ENCODE results near the gene ICAM1. TPM values are rescaled to one million over a fixed set of nuclear protein-coding genes. Genes with fewer than 3 reads are reported as not detected.

The ICAM1 gene
- total RNA-seq, 4 donors from 2014 or later: 8.8 to 33.0 (median 19.6) TPM

GRCh38 chr19:10228920-10229319, 42.0 kb upstream of the ICAM1 start:
- TF ChIP-seq POLR2A (IDR thresholded peaks at IDR 0.05) (no peak), POLR2AphosphoS5 (IDR thresholded peaks at IDR 0.05) (no peak), CTCF (IDR thresholded peaks at IDR 0.05) (peak in 3 of 4 experiments; percentile 52 to 67 (median 55)), EP300 (IDR thresholded peaks at IDR 0.05) (no peak)
- Histone ChIP-seq H3K9me3 (no peaks in the 10 kb centered on the region), H3K36me3 (peaks cover 0 to 7% of the 10 kb centered on the region in 2 donors), H3K27me3 (no peaks in the 10 kb centered on the region), H3K27ac (peak overlapping the region in 3 of 4 donors; percentile 85 to 92 (median 88)), H3K4me3 (peak overlapping the region in 1 of 2 donors; percentile 97), H3K4me1 (peaks cover 0 to 62% (median 14%) of the 10 kb centered on the region in 3 donors)
- 27 to 29% methylated on average over 2 of the region's 2 CpGs for WGBS, 2 donors (ENCODE audit: low coverage in 1 of 2)
- no peak for ATAC-seq

GRCh38 chr19:10230173-10230860, 40.6 kb upstream of the ICAM1 start:
- no peaks in the 10 kb centered on the region for H3K9me3 ChIP-seq
- 0% methylated on average over 13 of the region's 70 CpGs; no CpG with 5 or more reads in 1 of the 2 donors for WGBS, 2 donors (ENCODE audit: low coverage in 1 of 2)
- H3K4me1 ChIP-seq: peaks cover 0 to 61% (median 14%) of the 10 kb centered on the region in 3 donors
- no peak for TF ChIP-seq POLR2AphosphoS5 (IDR thresholded peaks at IDR 0.05)
- TF ChIP-seq POLR2A (IDR thresholded peaks at IDR 0.05): peak in 1 of 2 donors; percentile 10
- peak overlapping the region; percentile 62 to 92 (median 86) for H3K27ac ChIP-seq
- H3K4me3 ChIP-seq: peak overlapping the region; percentile 82 to 97
- ATAC-seq: no peak
- H3K36me3 ChIP-seq: no peaks in the 10 kb centered on the region
- H3K27me3 ChIP-seq: no peaks in the 10 kb centered on the region

- no peaks in the 10 kb centered on the region for H3K9me3 ChIP-seq
- peak within 1 kb of the TSS; percentile 82 to 97 for H3K4me3 ChIP-seq
- H3K27me3 ChIP-seq: no peaks in the 10 kb centered on the region
- no peaks in the 10 kb centered on the region for H3K36me3 ChIP-seq
- peak within 1 kb of the TSS; percentile 62 to 92 (median 86) for H3K27ac ChIP-seq
- TF ChIP-seq POLR2A (IDR thresholded peaks at IDR 0.05) (peak; percentile 53 to 62), CTCF (IDR thresholded peaks at IDR 0.05) (no peak), POLR2AphosphoS5 (IDR thresholded peaks at IDR 0.05) (peak; percentile 28)
- 0% methylated on average over 1 of the region's 73 CpGs; no CpG with 5 or more reads in 1 of the 2 donors for WGBS, 2 donors (ENCODE audit: low coverage in 1 of 2)
- peak; percentile 57 for ATAC-seq
- H3K4me1 ChIP-seq: peaks cover 0 to 60% (median 8%) of the 10 kb centered on the region in 3 donors
Observed at GRCh38 chr19:10230861-10231611, 39.9 kb upstream of the ICAM1 start, which contains the start of gene S1PR2. Gene S1PR2, minus strand, starts transcription at chr19:10231331. Its CDS starts 6,426 bp downstream, at chr19:10224905.

GRCh38 chr19:10231612-10232228, 39.2 kb upstream of the ICAM1 start:
- Histone ChIP-seq H3K27me3 (no peaks in the 10 kb centered on the region), H3K4me3 (peak overlapping the region; percentile 82 to 97), H3K36me3 (no peaks in the 10 kb centered on the region), H3K27ac (peak overlapping the region in 3 of 4 donors; percentile 85 to 92 (median 88)), H3K9me3 (no peaks in the 10 kb centered on the region), H3K4me1 (peaks cover 0 to 59% (median 8%) of the 10 kb centered on the region in 3 donors)
- TF ChIP-seq POLR2AphosphoS5 (IDR thresholded peaks at IDR 0.05): no peak
- no peak for TF ChIP-seq CTCF (IDR thresholded peaks at IDR 0.05)
- TF ChIP-seq POLR2A (IDR thresholded peaks at IDR 0.05): no peak
- WGBS, 2 donors (ENCODE audit: low coverage in 1 of 2): 68 to 71% methylated on average over 6 to 8 of the region's 8 CpGs
- ATAC-seq: no peak

GRCh38 chr19:10233946-10234345, 37.0 kb upstream of the ICAM1 start:
- Histone ChIP-seq H3K4me3 (no peak overlapping the region), H3K9me3 (no peaks in the 10 kb centered on the region), H3K36me3 (no peaks in the 10 kb centered on the region), H3K27me3 (no peaks in the 10 kb centered on the region), H3K4me1 (peaks cover 0 to 51% (median 8%) of the 10 kb centered on the region in 3 donors), H3K27ac (no peak overlapping the region)
- TF ChIP-seq CTCF (IDR thresholded peaks at IDR 0.05) (no peak), EP300 (IDR thresholded peaks at IDR 0.05) (no peak), POLR2AphosphoS5 (IDR thresholded peaks at IDR 0.05) (no peak), POLR2A (IDR thresholded peaks at IDR 0.05) (no peak)
- no peak for ATAC-seq
- 53 to 80% methylated on average over 2 to 4 of the region's 4 CpGs for WGBS, 2 donors (ENCODE audit: low coverage in 1 of 2)
